ENCODE results near the gene COQ10B. TPM values are rescaled to one million over a fixed set of nuclear protein-coding genes. Genes with fewer than 3 reads are reported as not detected.

The COQ10B gene
- total and polyA plus RNA-seq, 8 donors = 11.7 to 28.3 (median 14.7) TPM

GRCh38 chr2:197460649-197461048 is 7.3 kb downstream of the COQ10B start:
- Histone ChIP-seq H3K27ac (no peak overlapping the region), H3K9me3 (no peaks in the 10 kb centered on the region), H3K4me3 (no peak overlapping the region), H3K36me3 (peaks cover 0 to 59% of the 10 kb centered on the region in 2 donors), H3K27me3 (no peaks in the 10 kb centered on the region), H3K4me1 (peaks cover 2 to 23% of the 10 kb centered on the region in 2 donors)
- ATAC-seq = no peak
- TF ChIP-seq, protein P1, sequence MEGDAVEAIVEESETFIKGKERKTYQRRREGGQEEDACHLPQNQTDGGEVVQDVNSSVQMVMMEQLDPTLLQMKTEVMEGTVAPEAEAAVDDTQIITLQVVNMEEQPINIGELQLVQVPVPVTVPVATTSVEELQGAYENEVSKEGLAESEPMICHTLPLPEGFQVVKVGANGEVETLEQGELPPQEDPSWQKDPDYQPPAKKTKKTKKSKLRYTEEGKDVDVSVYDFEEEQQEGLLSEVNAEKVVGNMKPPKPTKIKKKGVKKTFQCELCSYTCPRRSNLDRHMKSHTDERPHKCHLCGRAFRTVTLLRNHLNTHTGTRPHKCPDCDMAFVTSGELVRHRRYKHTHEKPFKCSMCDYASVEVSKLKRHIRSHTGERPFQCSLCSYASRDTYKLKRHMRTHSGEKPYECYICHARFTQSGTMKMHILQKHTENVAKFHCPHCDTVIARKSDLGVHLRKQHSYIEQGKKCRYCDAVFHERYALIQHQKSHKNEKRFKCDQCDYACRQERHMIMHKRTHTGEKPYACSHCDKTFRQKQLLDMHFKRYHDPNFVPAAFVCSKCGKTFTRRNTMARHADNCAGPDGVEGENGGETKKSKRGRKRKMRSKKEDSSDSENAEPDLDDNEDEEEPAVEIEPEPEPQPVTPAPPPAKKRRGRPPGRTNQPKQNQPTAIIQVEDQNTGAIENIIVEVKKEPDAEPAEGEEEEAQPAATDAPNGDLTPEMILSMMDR (IDR thresholded peaks at IDR 0.05) = no peak
- intact Hi-C loops (cut with DNase I) = no loop called here
- no peak for DNase-seq

DNA sequence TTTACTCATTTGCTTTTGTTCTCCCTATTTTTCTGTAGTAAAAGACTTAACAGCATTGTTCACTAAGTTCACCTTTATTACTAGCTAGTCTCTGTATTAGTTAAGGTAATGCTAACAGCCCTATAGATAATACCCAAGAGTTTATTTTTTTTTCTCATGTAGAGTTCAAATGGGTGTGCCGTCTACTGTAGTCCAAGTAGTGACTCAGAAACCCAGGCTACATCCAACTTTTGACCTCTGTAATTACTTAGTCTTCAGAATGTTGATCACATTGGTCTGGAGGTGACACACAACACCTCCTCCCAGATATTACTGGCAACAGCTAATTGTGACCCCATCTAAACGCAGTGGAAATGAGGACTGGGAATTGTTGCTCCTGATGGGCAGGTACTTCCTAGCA is 7.7 kb downstream of the COQ10B start:
- peaks cover 2 to 20% of the 10 kb centered on the region in 2 donors for H3K4me1 ChIP-seq
- H3K4me3 ChIP-seq = no peak overlapping the region
- H3K36me3 ChIP-seq = peaks cover 0 to 63% of the 10 kb centered on the region in 2 donors
- DNase-seq (no peak), ATAC-seq (no peak)
- no peak overlapping the region for H3K27ac ChIP-seq
- TF ChIP-seq, protein P1 (IDR thresholded peaks at IDR 0.05) = no peak
- intact Hi-C loops (cut with DNase I) = no loop called here
- no peaks in the 10 kb centered on the region for H3K9me3 ChIP-seq
- no peaks in the 10 kb centered on the region for H3K27me3 ChIP-seq

- H3K4me3 ChIP-seq = no peak overlapping the region
- intact Hi-C loops (cut with DNase I) = no loop called here
- ATAC-seq (no peak), DNase-seq (no peak)
- H3K9me3 ChIP-seq = no peaks in the 10 kb centered on the region
- H3K36me3 ChIP-seq = peaks cover 0 to 91% of the 10 kb centered on the region in 2 donors
- H3K4me1 ChIP-seq = no peaks in the 10 kb centered on the region
- no peaks in the 10 kb centered on the region for H3K27me3 ChIP-seq
- H3K27ac ChIP-seq = no peak overlapping the region
- TF ChIP-seq, protein P1 (IDR thresholded peaks at IDR 0.05) = no peak
Observed at GRCh38 chr2:197464175-197464574, 10.8 kb downstream of the COQ10B start.

- TF ChIP-seq, protein P1 (IDR thresholded peaks at IDR 0.05) = no peak
- DNase-seq = no peak
- Histone ChIP-seq H3K36me3 (peaks cover 3 to 98% of the 10 kb centered on the region in 2 donors), H3K27me3 (no peaks in the 10 kb centered on the region), H3K4me1 (peaks cover 0 to 7% of the 10 kb centered on the region in 2 donors), H3K4me3 (no peak overlapping the region), H3K27ac (no peak overlapping the region), H3K9me3 (no peaks in the 10 kb centered on the region)
- intact Hi-C loops (cut with DNase I) = no loop called here
- no peak for ATAC-seq
Observed at GRCh38 chr2:197472166-197472565, 18.8 kb downstream of the COQ10B start.

DNA sequence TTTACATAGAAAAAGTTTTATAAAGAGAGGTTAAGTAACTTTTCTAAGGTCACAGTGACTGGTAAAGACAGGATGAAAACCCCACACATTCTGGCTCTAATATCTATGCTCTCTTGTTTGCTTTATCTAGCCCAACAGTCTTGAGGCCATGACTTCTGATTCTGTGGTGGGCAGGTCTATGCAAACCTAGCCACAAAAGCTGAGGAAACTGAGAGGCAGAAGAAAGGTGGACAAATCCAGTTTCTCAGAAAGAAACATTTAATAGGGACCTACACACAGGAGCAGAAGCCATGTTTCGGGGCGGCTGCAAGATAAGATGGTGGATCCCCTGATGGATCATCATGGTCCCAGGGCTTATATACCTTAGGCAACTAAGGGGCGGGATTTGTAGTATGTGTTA is 24.4 kb downstream of the COQ10B start:
- peak overlapping the region in 1 of 2 donors; percentile 65 for H3K27ac ChIP-seq
- DNase-seq (no peak), ATAC-seq (no peak)
- H3K36me3 ChIP-seq = peaks cover 3 to 81% of the 10 kb centered on the region in 2 donors
- H3K4me1 ChIP-seq = peaks cover 0 to 24% of the 10 kb centered on the region in 2 donors
- TF ChIP-seq, protein P1 (IDR thresholded peaks at IDR 0.05) = no peak
- H3K4me3 ChIP-seq = no peak overlapping the region
- intact Hi-C loops (cut with DNase I) = no loop called here
- no peaks in the 10 kb centered on the region for H3K27me3 ChIP-seq
- peaks cover 0 to 9% of the 10 kb centered on the region in 2 donors for H3K9me3 ChIP-seq
